SKM-1 (cell line): ENCODE measurements around the gene PCYT2.

Experiments
- DNase-seq: peaks from one replicate; lab custom pipeline; 2025; ENCODE audit not compliant: unreplicated experiment; lab: John Stamatoyannopoulos, UW

PCYT2 gene

GRCh38 chr17:81902023-81902652 lies 9.1 kb downstream of the PCYT2 start, which contains the start of gene NPB:
TSS of gene NPB (plus strand) at chr17:81902238. CDS start at chr17:81902278, 40 bp downstream.
- no peak for DNase-seq

GRCh38 chr17:81901167-81902022 lies 9.8 kb downstream of the PCYT2 start:
- DNase-seq, result no peak

- no peak for DNase-seq
Measured at GRCh38 chr17:81900181-81900820, 10.9 kb downstream of the PCYT2 start.

GRCh38 chr17:81899514-81900166 lies 11.6 kb downstream of the PCYT2 start:
- no peak for DNase-seq

- DNase-seq, result no peak
Measured at GRCh38 chr17:81898885-81899284, 12.3 kb downstream of the PCYT2 start.

GRCh38 chr17:81898029-81898866 lies 13.0 kb downstream of the PCYT2 start:
- no peak for DNase-seq

GRCh38 chr17:81895400-81895799 lies 15.8 kb downstream of the PCYT2 start:
- no peak for DNase-seq

GRCh38 chr17:81891303-81891552 lies 20.0 kb downstream of the PCYT2 start:
- DNase-seq, result no peak

GRCh38 chr17:81890447-81891302 lies 20.5 kb downstream of the PCYT2 start:
- no peak for DNase-seq

GRCh38 chr17:81889602-81890001 lies 21.6 kb downstream of the PCYT2 start:
- DNase-seq, result no peak

GRCh38 chr17:81888988-81889595 lies 22.1 kb downstream of the PCYT2 start:
- DNase-seq, result no peak

GRCh38 chr17:81888105-81888987 lies 22.9 kb downstream of the PCYT2 start:
- no peak for DNase-seq

GRCh38 chr17:81885869-81886548 lies 25.2 kb downstream of the PCYT2 start:
- DNase-seq, result no peak

- DNase-seq, result no peak
Measured at GRCh38 chr17:81885454-81885853, 25.7 kb downstream of the PCYT2 start.

- no peak for DNase-seq
Measured at GRCh38 chr17:81884968-81885367, 26.2 kb downstream of the PCYT2 start.

GRCh38 chr17:81884520-81884919 lies 26.7 kb downstream of the PCYT2 start:
- DNase-seq, result no peak

GRCh38 chr17:81879121-81879520 lies 32.1 kb downstream of the PCYT2 start:
- no peak for DNase-seq

- no peak for DNase-seq
Measured at GRCh38 chr17:81878294-81878693, 32.9 kb downstream of the PCYT2 start.
